ENCODE measurements around the gene TSHR. TPM values are rescaled to one million over a fixed set of nuclear protein-coding genes. Genes with fewer than 3 reads are reported as not detected.

TSHR gene
- total and polyA plus RNA-seq, 2 experiments from 2014 or later = 0.59 to 0.78 TPM

DNA sequence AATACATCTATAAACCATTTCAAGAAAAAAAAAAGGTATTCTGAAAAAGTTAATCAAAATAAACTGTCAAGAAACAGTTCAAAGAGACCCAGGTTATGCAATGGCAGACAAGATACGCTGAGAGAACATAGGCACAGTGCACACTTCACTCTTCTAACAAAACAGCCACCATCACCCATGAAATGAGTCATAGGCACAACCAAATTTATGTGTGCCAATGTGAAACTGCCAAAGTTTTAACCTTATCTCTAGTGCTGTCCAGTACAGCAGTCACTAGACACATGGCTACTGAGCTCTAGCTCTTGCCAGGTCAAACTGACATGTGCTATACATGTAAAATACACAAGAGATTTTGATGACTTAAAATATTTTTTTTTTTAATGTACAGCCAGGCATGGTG, 15.3 kb upstream of the TSHR start (continued):
- TF ChIP-seq STAT1 (IDR thresholded peaks at IDR 0.05; ENCODE audit: unreplicated experiment) (no peak), ZNF331 (CRISPR knock-in tag; IDR thresholded peaks at IDR 0.05; ENCODE audit: low read depth) (no peak), NANOG (IDR thresholded peaks at IDR 0.05; ENCODE audit: borderline replicate concordance) (no peak)
- TF ChIP-seq, protein P1, sequence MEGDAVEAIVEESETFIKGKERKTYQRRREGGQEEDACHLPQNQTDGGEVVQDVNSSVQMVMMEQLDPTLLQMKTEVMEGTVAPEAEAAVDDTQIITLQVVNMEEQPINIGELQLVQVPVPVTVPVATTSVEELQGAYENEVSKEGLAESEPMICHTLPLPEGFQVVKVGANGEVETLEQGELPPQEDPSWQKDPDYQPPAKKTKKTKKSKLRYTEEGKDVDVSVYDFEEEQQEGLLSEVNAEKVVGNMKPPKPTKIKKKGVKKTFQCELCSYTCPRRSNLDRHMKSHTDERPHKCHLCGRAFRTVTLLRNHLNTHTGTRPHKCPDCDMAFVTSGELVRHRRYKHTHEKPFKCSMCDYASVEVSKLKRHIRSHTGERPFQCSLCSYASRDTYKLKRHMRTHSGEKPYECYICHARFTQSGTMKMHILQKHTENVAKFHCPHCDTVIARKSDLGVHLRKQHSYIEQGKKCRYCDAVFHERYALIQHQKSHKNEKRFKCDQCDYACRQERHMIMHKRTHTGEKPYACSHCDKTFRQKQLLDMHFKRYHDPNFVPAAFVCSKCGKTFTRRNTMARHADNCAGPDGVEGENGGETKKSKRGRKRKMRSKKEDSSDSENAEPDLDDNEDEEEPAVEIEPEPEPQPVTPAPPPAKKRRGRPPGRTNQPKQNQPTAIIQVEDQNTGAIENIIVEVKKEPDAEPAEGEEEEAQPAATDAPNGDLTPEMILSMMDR (conservative IDR thresholded peaks at IDR 0.05; ENCODE audit: low read depth in 2 of 2) = no peak

DNA sequence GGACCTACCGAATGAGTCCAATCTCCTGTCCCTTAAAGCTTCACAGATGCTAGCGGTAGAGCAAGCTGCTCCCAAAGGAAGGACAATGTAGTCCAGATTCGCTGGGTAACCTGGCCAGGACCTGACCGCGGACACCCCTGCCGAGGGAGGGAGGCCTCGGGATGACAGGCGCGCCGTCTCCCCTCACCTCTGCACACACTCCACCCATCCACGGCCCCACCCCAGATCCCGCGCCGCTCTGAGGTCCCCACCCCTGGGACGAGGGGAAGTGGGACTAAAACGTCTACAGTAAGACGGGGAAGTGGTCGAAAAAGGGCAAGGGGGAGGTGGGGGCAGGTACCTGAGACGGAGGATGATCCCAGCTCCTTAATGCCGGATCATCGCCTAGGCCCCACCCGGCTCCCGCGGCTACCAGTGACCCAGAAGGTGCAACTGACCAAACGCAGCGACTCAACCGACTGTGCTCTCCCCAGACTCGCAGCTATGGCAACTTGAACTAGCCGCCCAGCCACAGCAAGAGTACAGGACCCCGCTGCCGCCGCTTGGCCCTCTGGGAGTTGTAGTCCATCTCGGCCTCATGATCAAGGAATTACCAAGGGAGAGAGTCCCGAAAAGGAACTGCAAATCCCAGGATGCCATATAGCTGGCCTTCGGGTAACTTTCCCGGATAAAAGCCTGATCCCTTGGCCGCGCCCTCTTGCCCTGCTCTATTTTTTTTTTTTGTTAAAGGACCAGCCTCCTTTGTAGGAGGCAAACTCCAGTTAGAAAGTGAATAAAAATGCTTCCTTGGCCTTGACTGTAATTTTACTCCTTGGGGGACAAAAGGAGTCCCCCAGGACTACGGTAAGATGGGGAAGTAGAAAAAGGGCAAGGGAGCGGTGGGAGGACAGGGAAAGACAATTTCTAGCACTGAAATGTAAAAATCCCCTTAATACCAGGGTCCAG, 13.9 kb upstream of the TSHR start, which contains the start of gene CEP128:
Gene CEP128, minus strand, starts transcription at position 498 of the 945 bp plus-strand sequence.
- 0 out of 2 replicates have a peak, but pooled peaks cover 3% of the 10 kb centered on the region for H3F3A ChIP-seq (replicated peaks; ENCODE audit: low read depth)
- H3K9me2 ChIP-seq (ENCODE audit: insufficient read depth) = no peaks in the 10 kb centered on the region
- no peaks in the 10 kb centered on the region for H4K20me1 ChIP-seq (replicated peaks; ENCODE audit: insufficient read depth)
- TF ChIP-seq POLR2AphosphoS5 (IDR thresholded peaks at IDR 0.05; ENCODE audit: low read depth) = peak; percentile 83
- TF ChIP-seq EZH2 (IDR thresholded peaks at IDR 0.05; ENCODE audit: low read depth, unreplicated experiment) = no peak
- TF ChIP-seq, protein P2, sequence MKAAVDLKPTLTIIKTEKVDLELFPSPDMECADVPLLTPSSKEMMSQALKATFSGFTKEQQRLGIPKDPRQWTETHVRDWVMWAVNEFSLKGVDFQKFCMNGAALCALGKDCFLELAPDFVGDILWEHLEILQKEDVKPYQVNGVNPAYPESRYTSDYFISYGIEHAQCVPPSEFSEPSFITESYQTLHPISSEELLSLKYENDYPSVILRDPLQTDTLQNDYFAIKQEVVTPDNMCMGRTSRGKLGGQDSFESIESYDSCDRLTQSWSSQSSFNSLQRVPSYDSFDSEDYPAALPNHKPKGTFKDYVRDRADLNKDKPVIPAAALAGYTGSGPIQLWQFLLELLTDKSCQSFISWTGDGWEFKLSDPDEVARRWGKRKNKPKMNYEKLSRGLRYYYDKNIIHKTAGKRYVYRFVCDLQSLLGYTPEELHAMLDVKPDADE (IDR thresholded peaks at IDR 0.05) = peak; percentile 88
- TF ChIP-seq CREB1 (CRISPR knock-in tag; IDR thresholded peaks at IDR 0.05; ENCODE audit: low read depth) = peak; percentile 8; the same call in 1 of the 2 replicates
- peak; percentile 99 for ATAC-seq
- H3K4me2 ChIP-seq = peak within 1 kb of the TSS; percentile 94
- DNase-seq (ENCODE audit: low spot score) = peak; percentile 99
- Mint-ChIP-seq H3K4me3 (peak within 1 kb of the TSS; percentile 95), H3K36me3 (ENCODE audit: low read depth) (no peaks in the 10 kb centered on the region), H3K27me3 (ENCODE audit: insufficient read depth, low read depth, poor library complexity) (no peaks in the 10 kb centered on the region), H3K9me3 (no peaks in the 10 kb centered on the region), H3K27ac (peak within 1 kb of the TSS; percentile 96), H3K4me1 (peaks cover 7% of the 10 kb centered on the region; the same call in 2 of the 3 replicates)
- no peak within 1 kb of the TSS for H3K27ac ChIP-seq (ENCODE audit: low read depth)
- peaks cover 13% of the 10 kb centered on the region for H3K79me2 ChIP-seq (replicated peaks; ENCODE audit: insufficient read depth)
- H3K27me3 ChIP-seq (ENCODE audit: insufficient read depth) = no peaks in the 10 kb centered on the region
- peaks cover 6% of the 10 kb centered on the region; the same call in 1 of the 2 replicates for H3K4me1 ChIP-seq (ENCODE audit: insufficient read depth)
- H3K36me3 ChIP-seq (ENCODE audit: insufficient read depth) = no peaks in the 10 kb centered on the region
- peak within 1 kb of the TSS; percentile 69 for H3K4me3 ChIP-seq
- H2AFZ ChIP-seq = peak within 1 kb of the TSS; percentile 61

DNA sequence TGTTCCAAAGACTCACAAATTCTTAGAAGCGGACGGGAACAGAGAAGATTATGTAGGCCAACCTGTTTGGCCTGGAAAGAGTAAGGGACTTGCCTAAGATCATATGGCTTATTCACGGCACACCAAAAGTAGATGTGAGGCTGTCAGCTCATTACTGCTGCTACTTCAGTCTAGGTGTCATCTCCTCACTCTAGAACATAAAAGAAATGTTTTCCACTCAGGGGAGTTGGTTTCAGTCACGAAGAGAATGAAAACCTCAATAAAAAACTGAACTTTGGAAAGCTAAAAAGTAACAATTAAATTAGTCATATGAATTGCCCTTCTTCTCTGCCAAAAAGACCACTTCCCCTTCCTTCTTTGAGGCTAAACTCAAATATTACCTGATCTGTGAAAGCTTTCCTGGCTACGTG, 13.2 kb upstream of the TSHR start:
- ATAC-seq = no peak
- peak overlapping the region; percentile 95 for H3K4me3 Mint-ChIP-seq
- Histone ChIP-seq H3K27me3 (ENCODE audit: insufficient read depth) (no peaks in the 10 kb centered on the region), H3K27ac (ENCODE audit: low read depth) (no peak overlapping the region), H3K79me2 (replicated peaks; ENCODE audit: insufficient read depth) (peaks cover 13% of the 10 kb centered on the region), H3K4me2 (peak overlapping the region; percentile 66), H3K9me2 (ENCODE audit: insufficient read depth) (no peaks in the 10 kb centered on the region), H2AFZ (peak overlapping the region; percentile 57), H3K36me3 (ENCODE audit: insufficient read depth) (no peaks in the 10 kb centered on the region), H3K4me1 (ENCODE audit: insufficient read depth) (peaks cover 6% of the 10 kb centered on the region; the same call in 1 of the 2 replicates), H3K4me3 (peak overlapping the region; percentile 47), H4K20me1 (replicated peaks; ENCODE audit: insufficient read depth) (no peaks in the 10 kb centered on the region), H3F3A (replicated peaks; ENCODE audit: low read depth) (0 out of 2 replicates have a peak, but pooled peaks cover 3% of the 10 kb centered on the region)
- peaks cover 7% of the 10 kb centered on the region; the same call in 2 of the 3 replicates for H3K4me1 Mint-ChIP-seq
- DNase-seq (ENCODE audit: low spot score) = no peak
- H3K27me3 Mint-ChIP-seq (ENCODE audit: insufficient read depth, low read depth, poor library complexity) = no peaks in the 10 kb centered on the region
- peak overlapping the region; percentile 96 for H3K27ac Mint-ChIP-seq
- H3K36me3 Mint-ChIP-seq (ENCODE audit: low read depth) = no peaks in the 10 kb centered on the region
- H3K9me3 Mint-ChIP-seq = no peaks in the 10 kb centered on the region
- TF ChIP-seq EZH2 (IDR thresholded peaks at IDR 0.05; ENCODE audit: low read depth, unreplicated experiment) (no peak), CREB1 (CRISPR knock-in tag; IDR thresholded peaks at IDR 0.05; ENCODE audit: low read depth) (no peak), NANOG (IDR thresholded peaks at IDR 0.05; ENCODE audit: borderline replicate concordance) (no peak)
- TF ChIP-seq, protein P1 (conservative IDR thresholded peaks at IDR 0.05; ENCODE audit: low read depth in 2 of 2) = no peak
